Measurements from ENCODE around the gene ATP2C2.

ATP2C2 gene

DNA sequence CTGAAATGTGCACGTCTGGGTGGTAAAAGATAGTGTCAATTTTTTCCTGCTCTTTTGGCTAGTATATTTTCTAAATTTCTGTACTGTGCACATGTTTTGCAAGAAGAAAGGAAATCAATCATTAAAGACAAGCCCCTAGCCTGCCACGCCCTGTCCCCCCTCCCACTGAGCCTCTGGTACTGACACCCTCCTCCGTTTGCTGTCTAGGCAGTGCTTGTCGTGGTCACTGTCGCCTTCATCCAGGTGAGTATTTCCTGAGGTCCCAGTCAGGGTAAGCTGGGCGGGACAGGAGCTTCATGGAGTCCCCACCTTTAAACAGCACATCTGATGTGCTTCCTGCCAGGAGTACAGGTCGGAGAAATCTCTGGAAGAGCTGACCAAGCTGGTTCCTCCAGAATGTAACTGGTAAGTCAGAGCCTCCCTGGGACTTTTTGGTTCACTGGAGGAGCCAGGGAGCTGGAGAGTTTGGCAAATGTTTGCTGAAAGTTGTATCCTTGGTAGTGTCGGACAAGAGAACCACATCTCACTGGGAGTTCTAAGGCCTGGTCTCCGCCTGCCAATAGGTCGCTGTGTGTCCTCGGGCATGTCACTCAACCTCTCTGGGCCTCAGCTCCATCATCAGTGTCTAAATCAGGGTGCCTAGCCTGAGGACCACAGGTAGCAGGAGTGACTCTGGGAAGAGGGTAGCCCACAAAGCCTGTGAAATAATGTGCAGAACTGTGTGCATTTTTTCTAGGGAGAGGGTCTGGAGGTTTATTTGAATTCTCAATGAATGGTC lies 42.2 kb downstream of the ATP2C2 start:
- DNase-seq (ENCODE audit: low spot score) = no peak
- Histone ChIP-seq H3K27ac (ENCODE audit: poor library complexity, severe bottlenecking) (no peak overlapping the region), H3K4me1 (ENCODE audit: insufficient read depth, poor library complexity, severe bottlenecking) (no peaks in the 10 kb centered on the region), H3K9me3 (ENCODE audit: severe bottlenecking) (no peaks in the 10 kb centered on the region), H3K27me3 (ENCODE audit: insufficient read depth, poor library complexity, severe bottlenecking) (no peaks in the 10 kb centered on the region), H3K36me3 (ENCODE audit: low read depth) (peaks cover 27% of the 10 kb centered on the region), H3K4me3 (ENCODE audit: severe bottlenecking) (no peak overlapping the region)
- no peak for ATAC-seq (ENCODE audit: low read depth)
- TF ChIP-seq CTCF (IDR thresholded peaks at IDR 0.05; ENCODE audit: poor library complexity, severe bottlenecking) = no peak

DNA sequence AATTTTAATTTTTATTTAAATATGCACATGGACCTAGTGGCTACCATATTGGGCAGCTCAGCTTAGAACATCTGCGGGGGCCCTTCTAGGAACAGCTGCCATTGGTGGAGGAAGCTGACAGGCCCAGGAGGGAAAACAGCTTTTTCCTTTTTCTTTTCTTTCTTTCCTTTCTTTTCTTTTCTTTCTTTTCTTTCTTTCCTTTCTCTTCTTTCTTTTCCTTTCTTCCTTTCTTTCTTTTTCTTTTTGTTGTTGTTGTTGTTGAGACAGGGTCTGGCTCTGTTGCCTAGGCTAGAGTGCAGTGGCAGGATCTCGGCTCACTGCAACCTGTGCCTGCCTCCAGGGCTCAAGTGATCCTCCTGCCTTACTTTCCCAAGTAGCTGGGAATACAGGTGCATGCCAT lies 43.4 kb downstream of the ATP2C2 start:
- Histone ChIP-seq H3K27ac (ENCODE audit: poor library complexity, severe bottlenecking) (no peak overlapping the region), H3K4me3 (ENCODE audit: severe bottlenecking) (no peak overlapping the region), H3K27me3 (ENCODE audit: insufficient read depth, poor library complexity, severe bottlenecking) (no peaks in the 10 kb centered on the region), H3K9me3 (ENCODE audit: severe bottlenecking) (no peaks in the 10 kb centered on the region), H3K36me3 (ENCODE audit: low read depth) (peaks cover 24% of the 10 kb centered on the region), H3K4me1 (ENCODE audit: insufficient read depth, poor library complexity, severe bottlenecking) (no peaks in the 10 kb centered on the region)
- ATAC-seq (ENCODE audit: low read depth) (no peak), DNase-seq (ENCODE audit: low spot score) (no peak)
- TF ChIP-seq CTCF (IDR thresholded peaks at IDR 0.05; ENCODE audit: poor library complexity, severe bottlenecking) = no peak

DNA sequence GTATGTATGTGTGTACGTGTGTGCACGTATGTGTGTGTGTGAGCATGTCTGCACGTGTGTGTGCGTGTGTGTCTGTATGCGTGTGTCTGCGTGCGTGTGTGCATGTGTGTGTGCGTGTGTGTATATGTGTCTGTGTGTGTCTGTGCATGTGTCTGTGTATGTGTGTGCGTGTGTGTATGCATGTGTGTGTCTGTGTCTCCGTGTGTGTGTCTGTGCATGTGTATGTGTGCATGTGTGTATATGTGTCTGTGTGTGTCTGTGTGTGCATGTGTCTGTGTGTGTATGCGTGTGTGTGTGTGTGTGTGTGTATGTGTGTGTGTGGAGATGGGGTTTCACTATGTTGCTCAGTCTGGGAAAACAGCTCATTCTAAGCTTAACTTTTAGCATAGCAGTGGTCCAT lies 43.9 kb downstream of the ATP2C2 start:
- no peaks in the 10 kb centered on the region for H3K4me1 ChIP-seq (ENCODE audit: insufficient read depth, poor library complexity, severe bottlenecking)

DNA sequence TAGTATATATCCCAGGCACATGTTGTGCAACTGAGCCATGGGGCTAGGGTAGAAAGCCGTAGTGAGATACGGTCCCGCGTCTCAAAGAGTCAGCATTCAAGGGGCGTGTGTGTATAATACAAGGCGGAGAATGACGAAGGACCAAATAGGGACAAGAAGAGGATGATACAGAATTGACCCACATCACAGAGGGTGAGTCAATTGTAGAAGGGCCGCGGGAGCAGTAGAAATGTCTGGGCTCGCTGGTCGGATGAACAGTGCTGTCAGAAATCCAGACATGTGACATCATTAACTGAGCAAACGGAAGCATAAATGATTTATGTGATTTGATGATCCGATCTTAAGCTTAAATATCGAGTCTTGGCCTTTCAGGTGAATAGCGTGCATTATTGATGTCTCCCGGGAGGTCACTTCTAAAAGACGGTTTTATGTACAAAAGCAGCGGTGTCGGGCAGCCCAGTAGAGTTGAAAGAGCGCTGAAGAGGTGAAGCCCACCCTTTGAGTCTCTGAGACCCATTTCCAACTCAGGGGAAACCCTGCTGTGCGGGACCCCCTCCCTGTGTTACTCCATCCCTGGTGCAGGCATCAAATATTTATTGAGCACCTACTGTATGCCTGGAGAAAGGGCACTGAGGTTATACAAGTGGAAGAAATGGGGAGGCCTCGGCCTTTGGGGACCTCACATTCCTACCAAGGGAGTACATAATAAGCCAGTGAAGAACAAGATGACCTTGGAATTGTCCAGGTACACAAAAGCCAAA lies 45.1 kb downstream of the ATP2C2 start:
- peaks cover 20% of the 10 kb centered on the region for H3K36me3 ChIP-seq (ENCODE audit: low read depth)
- H3K27me3 ChIP-seq (ENCODE audit: insufficient read depth, poor library complexity, severe bottlenecking) = no peaks in the 10 kb centered on the region
- no peak overlapping the region for H3K27ac ChIP-seq (ENCODE audit: poor library complexity, severe bottlenecking)
- no peak for TF ChIP-seq CTCF (IDR thresholded peaks at IDR 0.05; ENCODE audit: poor library complexity, severe bottlenecking)
- 0 out of 3 replicates have a peak, but pooled peaks have one; percentile 42 for ATAC-seq (ENCODE audit: low read depth)
- DNase-seq (ENCODE audit: low spot score) = no peak
- H3K9me3 ChIP-seq (ENCODE audit: severe bottlenecking) = no peaks in the 10 kb centered on the region
- no peak overlapping the region for H3K4me3 ChIP-seq (ENCODE audit: severe bottlenecking)
- H3K4me1 ChIP-seq (ENCODE audit: insufficient read depth, poor library complexity, severe bottlenecking) = no peaks in the 10 kb centered on the region

More for the DNA sequence above, 43.9 kb downstream of the ATP2C2 start:
- Histone ChIP-seq H3K27me3 (ENCODE audit: insufficient read depth, poor library complexity, severe bottlenecking) (no peaks in the 10 kb centered on the region), H3K4me3 (ENCODE audit: severe bottlenecking) (no peak overlapping the region), H3K36me3 (ENCODE audit: low read depth) (peaks cover 20% of the 10 kb centered on the region), H3K9me3 (ENCODE audit: severe bottlenecking) (no peaks in the 10 kb centered on the region), H3K27ac (ENCODE audit: poor library complexity, severe bottlenecking) (no peak overlapping the region)
- TF ChIP-seq CTCF (IDR thresholded peaks at IDR 0.05; ENCODE audit: poor library complexity, severe bottlenecking) = no peak
- ATAC-seq (ENCODE audit: low read depth) (no peak), DNase-seq (ENCODE audit: low spot score) (no peak)
